Measurements from ENCODE around the gene C16orf95.
"Not testable (repeated sequence)": the region's sequence is repeated elsewhere in the genome, so short reads cannot be mapped to it uniquely, and the experiment has no call there.

Gene C16orf95, protein sequence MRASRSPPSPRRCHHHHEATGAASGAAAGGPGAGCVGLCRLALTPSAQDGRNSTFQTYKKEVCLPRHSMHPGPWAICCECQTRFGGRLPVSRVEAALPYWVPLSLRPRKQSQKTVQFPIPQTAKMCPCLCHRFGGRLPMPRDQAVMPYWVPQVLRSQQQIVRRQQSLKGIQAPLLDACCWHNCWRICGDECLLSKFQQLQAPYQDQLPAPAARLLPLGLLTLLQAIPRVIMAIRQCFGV

DNA sequence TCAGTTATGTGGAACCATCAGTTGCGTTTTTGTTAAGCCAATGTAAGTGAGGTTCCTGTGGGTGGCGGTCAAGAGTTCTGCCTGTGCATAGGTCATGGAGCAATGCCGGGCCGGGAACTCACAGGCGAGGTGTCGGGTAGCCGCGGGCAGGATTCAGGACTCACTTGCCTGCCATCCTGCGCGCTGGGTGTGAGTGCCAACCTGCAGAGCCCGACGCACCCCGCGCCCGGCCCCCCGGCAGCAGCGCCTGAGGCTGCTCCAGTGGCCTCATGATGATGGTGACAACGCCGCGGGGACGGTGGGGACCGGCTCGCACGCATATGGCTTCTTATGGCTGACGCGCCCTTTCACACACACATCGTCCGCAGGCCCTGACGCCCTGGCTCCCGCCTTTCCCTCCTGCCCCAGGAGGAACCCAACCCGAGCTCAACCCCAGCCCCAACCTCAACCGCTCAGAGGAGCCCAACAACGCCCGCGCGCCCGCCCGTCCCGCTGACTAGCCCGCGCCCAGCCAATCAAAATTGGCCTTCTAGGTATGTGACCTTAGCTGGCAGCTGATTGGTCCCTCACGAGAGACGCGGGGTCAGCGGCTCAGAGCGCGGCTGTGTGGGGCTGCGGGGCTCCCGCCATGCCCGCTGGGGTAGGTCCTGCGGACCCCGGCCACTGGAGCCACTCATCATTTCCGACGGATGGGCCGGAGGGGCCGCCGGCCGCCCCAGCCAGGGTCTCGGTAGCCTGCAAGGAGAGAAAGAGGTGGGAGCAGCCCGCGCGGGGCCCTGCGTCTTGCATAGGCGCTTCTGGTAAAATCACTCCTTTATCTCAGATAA is at the start of gene C16orf95:
TSS of gene C16orf95 (minus strand) at position 470 of the 827 bp plus-strand sequence. CDS start at position 320, 150 bp downstream.
- peak; percentile 100 for DNase-seq (ENCODE audit: low spot score)

DNA sequence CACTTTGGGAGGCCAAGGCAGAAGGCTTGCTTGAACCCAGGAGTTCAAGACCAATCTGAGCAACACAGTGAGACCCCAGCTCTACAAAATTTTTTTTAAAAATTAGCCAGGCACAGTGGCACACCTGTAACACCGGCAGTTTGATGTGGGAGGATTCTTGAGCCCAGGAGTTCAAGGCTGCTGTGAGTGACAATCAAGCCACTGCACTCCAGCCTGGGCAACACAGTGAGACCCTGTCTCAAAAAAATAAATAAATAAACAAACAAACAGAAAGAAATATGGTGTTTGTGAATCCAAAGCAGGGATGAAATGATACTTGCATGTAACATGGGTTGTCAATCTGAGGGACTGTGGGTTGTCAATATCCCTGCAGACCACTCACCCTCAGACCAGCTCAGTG is 49.7 kb upstream of the C16orf95 start:
- DNase-seq (ENCODE audit: low spot score): no peak

DNA sequence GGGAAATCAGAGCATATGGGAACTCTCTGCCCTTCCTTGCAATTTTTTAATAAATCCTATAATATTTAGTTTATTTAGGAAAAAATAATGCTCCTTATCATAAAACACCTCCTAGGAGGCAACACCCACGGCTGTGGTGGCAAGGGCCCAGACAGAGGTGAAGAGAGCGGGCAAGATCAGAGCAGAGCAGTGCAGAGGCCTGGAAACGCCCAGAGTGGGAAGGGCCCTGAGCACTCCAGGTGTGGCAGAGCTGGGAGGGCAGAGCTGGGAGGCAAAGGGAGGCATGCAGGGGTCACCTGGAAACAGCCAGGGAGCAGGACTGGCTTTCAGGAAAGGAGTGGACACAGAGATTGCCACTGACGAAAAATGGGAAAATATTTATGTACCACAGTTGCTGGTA is 49.1 kb upstream of the C16orf95 start:
- DNase-seq (ENCODE audit: low spot score): no peak

DNA sequence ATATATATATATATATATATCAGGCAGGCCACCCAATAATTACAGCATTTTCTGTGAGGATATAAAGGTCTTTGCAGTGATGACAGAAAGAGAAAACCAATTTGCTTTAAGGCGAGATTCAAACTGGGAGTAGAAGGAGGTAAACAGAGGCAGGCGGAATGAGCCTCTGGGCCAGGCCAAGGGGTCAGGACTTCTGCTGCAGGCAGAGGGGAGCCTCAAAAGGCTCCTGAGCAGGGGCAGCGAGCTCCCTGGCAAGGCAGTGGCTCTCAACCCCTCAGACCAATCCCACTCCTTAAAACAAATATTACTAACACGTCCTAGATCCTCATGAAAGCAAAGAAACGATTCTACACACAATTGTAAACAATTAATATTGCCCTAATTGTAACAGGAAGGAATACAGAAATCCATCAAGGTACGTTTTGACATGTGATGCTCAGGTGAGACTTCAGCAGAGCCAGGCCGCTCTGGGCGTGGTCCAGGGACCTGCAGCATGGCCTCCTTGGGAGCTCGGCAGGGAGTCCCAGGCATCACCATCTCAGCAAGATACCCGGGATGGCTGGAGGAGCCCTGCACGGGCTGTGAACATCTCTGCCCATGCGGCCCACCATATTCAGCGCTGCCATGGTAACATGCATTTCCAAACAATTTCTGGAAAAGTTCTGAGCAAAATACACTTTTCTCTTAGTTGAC is 48.0 kb upstream of the C16orf95 start:
- no peak for DNase-seq (ENCODE audit: low spot score)

DNA sequence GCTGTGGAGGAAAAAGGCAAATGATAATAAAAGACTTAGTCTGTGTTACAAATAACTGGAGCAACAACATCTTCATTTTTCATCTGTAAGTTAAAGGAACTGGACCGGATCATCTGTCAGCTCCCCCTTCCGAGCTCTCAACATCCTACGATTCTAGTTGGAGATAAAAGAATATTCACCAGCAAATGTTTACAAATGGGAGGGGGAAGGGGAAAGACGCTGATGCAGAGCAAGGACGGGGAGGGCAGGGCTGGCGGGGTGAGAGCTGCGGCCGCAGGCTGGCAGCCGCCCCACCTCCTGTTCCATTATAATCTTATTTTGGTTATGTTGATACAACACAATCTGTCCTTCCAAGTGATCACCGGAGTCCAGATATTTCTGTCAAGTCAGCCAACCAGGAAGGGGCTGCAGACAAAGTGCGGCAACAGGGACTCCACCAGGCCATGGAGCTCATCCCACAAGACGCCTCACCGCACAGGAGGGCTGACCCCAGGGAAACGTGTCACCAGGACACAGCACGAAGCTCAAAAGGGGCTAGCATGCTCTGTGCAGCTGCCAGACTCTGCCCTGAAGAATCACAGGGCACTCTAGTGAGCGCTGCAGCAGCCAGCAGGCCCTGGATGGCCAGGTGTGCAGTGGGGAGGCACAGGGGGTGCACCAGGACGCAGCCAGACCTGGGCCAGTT is 46.7 kb upstream of the C16orf95 start:
- peak; percentile 61 for DNase-seq (ENCODE audit: low spot score)

DNA sequence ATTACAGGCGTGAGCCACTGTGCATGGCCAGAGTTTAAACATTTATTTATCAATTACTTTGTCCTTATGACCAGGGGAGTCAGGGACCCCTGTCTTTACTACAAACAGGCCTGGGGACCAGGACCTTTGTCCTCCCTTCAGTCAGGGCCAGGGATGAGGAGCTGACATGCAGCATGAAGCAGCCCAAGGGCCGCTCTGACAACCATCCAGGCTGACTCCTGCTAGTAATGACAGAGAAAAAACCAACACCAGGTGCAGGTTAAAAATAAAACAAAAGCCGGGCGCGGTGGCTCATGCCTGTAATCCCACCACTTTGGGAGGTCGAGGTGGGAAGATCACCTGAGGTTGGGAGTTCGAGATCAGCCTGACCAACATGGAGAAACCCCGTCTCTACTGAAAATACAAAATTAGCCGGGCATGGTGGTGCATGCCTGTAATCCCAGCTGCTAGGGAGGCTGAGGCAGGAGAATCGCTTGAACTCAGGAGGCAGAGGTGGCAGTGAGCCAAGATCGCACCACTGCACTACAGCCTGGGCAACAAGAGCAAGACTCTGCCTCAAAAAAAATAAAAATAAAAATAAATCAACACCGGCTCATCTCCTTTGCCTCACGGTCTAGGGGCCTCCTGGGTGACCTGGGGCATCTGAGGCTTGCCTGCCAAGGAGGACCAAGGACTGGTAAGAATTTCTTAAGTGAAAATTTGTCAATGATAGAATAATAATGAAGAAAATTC is 45.8 kb upstream of the C16orf95 start:
- not testable (repeated sequence) for DNase-seq (ENCODE audit: low spot score)

DNA sequence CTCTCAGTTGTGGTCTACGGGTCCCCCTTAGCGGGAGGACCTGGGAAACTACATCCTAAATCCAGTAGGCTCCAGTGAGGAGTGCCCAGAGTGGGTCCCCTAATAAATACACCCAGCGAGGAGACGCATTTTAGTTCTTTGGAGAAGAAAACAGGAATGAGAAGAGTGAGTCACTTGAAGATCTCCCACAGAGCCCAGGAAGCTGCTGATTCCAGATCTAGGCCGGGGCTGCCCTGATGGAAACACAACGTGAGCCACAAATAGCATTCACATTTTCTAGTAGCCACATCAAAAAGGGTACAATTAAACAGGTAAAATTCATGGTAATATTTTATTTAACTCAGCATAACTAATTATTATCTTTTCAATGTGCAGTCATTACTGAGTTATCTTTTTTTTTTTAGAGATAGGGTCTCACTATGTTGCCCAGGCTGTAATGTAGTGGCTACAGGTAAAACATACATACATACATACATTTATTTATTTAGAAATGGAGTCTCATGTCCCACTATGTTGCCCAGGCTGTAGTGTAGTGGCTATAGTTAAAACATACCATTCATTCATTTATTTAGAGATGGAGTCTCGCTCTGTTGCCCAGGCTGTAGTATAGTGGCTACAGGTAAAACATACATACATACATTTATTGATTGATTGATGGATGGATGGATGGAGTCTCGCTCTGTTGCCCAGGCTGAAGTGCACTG is 44.9 kb upstream of the C16orf95 start:
- no peak for DNase-seq (ENCODE audit: low spot score)

DNA sequence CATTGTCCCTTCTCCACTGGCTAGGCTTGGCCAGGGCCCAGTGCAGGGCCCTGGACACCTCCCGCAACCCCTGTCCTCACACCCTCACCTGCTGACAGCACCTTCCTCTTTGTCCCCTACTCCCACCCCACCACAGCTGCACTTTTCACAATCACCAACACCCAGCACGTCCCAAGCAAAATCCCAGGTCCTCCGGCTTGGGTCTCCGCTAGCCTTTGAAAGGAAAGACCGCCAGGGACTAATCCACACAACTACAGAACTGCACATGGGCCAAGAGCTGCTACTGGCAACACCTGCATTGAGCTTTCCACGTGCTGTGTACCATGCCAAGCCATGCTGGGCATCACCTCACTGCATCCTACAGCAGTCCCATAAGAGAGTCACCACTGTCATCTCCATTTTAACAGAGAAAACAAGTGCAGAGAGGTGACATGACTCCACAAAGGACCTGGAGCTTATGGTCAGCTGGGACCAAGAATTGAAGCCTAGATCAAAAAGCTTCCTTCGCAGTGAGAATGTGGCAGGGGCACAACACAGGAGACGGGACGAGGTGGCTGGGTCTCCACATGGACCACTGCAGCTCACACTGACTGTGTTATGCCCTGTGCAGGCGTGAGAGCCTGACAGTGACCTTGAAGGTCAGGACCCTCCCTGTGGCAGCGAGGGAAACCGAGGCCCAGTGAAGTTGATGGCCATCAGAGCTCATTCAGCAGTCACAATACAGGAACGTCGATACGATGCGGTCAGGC is 43.8 kb upstream of the C16orf95 start:
- DNase-seq (ENCODE audit: low spot score): no peak

DNA sequence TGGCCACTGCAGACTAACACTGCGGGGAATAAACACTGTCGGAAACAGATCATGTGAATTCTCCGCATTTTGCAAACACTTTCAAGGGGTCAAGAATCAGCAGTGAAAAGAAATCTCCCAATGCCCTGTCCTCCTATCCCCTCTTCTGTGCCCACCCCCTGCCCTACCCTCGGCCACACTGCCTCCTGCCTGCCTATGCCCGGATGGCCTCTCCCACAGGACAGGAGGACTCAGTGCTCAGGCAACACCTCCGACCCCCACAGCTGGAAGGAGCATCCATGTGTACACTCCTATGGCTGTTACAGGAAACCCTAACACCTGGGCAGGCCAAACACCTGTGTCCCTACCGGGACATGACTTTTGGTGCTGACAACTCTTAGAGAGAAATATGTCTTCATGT is 41.9 kb upstream of the C16orf95 start:
- DNase-seq (ENCODE audit: low spot score): no peak

DNA sequence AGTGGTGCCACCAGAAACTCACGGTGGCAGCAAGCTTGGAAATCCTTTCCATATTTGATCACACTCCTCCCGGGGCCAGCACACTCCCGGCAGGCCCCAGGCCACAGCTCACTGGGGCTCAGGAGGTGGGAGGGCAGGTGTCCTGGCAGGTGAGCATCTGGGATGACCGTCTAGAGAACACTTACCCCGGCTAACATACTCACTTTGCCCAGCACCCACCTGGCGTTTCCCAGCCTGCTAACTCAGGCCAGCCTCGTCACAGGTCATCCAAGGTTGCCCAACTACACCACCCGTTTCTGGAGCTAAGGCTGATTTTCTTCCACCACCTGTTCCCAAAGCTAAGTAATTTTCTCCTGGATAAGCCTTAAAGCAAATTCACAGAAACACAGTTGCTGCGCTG is 41.5 kb upstream of the C16orf95 start:
- DNase-seq (ENCODE audit: low spot score): no peak

DNA sequence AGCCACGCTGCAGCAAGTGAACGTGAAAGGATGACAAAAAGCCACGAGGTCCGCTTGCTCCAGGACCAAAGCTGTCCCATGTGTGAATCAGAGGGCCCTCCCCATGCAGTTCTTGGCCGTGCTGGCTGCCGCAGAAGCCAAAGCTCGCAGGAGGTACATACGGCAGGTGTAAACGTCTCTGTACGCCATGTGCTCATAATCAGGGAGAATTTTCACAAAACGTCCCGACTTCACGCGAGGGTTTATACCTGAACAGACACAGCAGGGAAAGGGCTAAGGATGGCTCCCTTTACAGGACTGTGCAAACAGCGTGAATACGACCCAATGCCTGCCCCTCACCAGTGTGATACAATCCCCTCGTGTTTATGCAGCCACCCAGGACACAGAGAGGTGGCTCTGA is 41.1 kb upstream of the C16orf95 start:
- DNase-seq (ENCODE audit: low spot score): no peak

DNA sequence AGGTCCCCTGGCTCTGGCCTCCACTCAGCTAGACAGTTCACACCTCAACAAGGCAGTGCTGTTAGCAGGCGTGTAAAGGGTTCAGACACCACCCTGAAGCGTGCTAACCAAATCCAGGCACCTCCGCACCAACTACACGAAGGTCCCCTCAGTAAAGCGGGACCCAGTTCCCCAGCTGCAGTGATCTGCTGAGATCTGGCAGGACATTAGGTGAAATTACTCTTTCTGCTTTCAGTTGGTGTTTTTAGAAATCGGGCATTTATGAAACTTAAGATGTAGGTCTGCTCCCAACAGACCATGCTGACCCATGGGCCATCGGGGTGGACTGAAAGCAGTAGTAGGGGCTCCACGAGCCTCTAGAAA is 39.3 kb upstream of the C16orf95 start:
- DNase-seq (ENCODE audit: low spot score): no peak

DNA sequence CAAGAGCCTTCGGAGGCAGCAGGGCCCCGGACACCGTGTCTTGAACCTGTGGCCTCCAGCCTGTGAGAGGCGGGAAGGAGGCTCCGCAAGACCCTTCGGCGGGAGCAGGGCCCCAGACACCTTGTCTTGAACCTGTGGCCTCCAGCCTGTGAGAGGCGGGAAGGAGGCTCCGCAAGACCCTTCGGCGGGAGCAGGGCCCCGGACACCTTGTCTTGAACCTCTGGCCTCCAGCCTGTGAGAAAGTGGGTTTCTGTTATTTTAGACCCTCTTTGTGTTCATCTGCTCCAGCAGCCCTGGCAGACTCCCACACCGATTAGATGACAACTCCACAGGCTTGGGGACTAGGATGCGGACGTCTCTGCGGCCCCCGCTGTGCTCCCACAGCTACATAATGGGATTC is 36.4 kb upstream of the C16orf95 start:
- DNase-seq (ENCODE audit: low spot score): no peak

DNA sequence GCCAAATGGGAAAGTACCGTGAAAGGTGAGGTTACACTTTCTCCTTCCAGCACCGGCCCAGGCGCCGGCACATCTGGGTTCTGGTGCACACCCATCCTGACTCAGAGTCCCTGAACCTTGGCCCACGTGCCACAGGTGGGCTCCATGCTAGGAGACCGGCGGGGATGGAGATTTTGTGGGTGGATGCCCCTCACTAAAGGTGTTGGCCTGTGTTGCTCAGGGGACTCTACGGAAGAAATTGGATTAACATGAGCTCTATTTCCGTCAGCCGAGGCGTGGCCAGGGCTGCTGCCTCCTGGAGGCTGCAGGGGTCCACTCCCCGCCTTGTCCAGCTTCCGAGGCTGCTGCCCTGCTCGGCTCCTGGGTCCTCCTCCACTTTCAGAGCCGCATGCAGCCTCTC is 35.6 kb upstream of the C16orf95 start:
- no peak for DNase-seq (ENCODE audit: low spot score)

DNA sequence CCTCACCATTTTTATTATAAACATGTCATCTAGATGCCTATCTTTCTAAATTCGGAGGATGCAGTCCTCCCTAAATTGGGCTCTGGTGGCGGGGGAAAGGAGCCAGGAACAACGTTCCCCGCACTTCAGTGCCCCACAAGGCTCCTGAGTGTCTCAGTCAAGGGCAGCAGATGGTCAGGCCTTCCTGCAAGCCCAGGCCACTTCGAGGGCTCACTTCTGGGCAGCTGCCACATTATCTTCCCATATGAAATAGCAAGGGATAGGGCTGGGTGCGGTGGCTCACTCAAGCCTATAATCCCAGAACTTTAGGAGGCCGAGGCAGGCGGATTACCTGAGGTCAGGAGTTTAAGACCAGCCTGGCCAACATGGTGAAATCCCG is 34.1 kb upstream of the C16orf95 start:
- no peak for DNase-seq (ENCODE audit: low spot score)

DNA sequence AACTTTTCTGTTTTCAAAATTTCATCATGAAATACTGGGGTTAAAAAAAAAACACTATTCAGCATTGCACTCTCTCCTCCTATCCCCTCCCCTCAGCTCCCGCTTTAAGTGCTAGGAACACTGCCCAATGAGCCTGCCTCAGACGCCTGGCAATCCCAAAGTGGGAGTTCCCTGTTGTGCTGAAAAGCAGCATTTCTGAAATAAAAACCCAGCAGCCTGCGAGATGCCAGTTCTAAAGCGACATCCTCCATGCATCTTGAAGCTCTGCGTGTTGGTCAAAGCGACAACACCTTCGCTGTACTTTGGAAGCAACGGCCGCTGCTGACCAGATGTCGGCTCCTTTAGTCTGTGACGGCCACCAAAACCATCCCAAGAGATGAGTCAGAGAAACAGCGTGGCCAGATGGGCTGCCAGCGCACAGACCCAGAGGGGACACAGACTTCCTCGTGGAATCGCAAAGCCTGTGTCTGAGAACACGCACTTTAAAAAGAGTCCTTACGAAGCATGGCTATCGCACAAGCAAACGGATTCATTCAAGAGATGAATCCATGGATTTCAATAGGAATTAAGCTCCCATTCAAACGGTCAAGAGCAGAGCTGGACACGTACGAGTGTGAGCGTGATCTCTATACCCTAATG is 33.6 kb upstream of the C16orf95 start:
- no peak for DNase-seq (ENCODE audit: low spot score)

DNA sequence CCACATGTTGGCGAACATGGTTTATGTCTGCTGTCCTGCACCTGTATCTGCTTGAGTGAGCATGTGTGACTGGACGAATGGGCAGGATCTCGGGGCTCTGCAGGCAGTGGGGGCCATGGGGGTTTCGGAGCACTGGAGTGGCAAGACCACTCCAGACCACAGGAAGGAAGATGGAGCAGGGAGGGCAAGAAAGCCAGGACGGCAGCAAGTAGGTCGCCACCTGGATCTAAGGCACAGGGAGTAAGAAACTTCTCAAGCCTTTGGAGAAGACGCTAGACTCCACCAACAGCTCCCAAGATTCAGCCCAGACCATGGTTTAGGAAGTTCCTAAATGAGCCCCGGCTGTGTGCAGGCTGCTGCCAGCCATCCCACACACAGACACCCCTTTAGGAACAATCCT is 32.8 kb upstream of the C16orf95 start:
- no peak for DNase-seq (ENCODE audit: low spot score)

DNA sequence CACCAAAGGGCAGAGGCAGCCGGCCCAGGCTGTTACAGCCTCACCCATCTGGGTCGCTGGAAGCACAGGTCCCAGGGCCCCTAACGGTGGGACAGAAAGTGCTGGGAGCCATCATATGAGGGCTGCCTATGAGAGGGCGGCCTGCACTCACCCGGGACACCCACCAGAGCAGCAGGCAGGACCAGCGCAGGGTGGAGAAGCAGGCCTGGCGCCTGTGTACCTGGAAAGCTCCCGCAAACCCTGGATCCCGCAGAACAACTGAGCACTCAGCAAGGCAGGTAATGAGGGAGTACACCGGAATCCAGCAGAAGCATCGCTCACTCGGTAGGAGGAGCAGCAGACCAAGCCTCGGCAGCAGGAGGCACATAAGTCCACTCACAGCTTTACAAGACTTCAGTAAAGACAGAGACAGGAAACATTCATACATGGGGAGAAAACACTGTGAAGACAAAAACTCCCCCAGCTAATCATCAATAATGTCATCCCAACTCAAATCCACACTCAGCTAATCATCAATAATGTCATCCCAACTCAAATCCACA is 31.5 kb upstream of the C16orf95 start:
- no peak for DNase-seq (ENCODE audit: low spot score)

DNA sequence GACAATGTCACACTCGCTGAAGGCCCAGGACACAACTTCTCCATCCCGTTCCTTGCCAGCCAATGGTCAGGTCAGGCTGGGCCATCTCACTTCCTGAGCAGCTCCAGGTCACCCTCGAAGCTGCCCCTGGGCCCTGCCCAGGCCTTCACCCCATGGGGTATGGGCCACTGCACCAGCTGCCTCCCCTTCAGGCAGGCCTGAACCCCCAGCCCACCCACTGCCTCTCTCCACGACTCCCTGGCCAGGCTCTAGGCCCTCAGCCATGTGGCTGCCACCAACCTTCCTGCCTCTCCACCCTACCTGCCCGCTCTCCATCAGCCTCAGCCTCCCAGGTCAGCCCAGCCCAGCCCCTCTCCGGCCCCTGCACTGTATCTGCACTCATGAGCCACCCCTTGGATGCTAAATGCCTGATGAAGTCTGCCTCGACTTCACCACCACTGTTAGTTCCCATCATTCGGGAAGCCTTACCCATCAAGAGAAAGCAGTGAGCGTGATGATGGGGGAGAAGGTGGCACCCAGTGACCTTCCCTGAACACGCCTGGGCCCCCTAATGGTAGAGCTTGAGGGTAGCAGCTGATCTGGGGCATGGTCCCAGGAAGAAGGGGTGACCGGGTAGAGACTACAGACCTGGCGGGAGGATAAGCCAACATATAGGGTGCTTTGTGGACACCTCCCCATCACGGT is 30.9 kb upstream of the C16orf95 start:
- DNase-seq (ENCODE audit: low spot score): no peak
